ENCODE measurements around the gene ELP6. TPM values are rescaled to one million over a fixed set of nuclear protein-coding genes. Genes with fewer than 3 reads are reported as not detected.

The ELP6 gene
- total and polyA plus RNA-seq, 2 experiments from 2014 or later: 33.7 to 41.6 TPM

GRCh38 chr3:47542471-47543173 is 29.1 kb upstream of the ELP6 start:
- DNase-seq (ENCODE audit: low spot score) (no peak), ATAC-seq (no peak)
- H3K36me3 Mint-ChIP-seq (ENCODE audit: low read depth): no peaks in the 10 kb centered on the region

More at GRCh38 chr3:47542471-47543173, 29.1 kb upstream of the ELP6 start:
- Mint-ChIP-seq H3K27me3 (ENCODE audit: insufficient read depth, low read depth, poor library complexity) (peaks cover 8% of the 10 kb centered on the region), H3K9me3 (peaks cover 3% of the 10 kb centered on the region; the same call in 1 of the 3 replicates), H3K27ac (no peak overlapping the region), H3K4me1 (peaks cover 3% of the 10 kb centered on the region; the same call in 1 of the 3 replicates), H3K4me3 (no peak overlapping the region)
- Histone ChIP-seq H3K36me3 (ENCODE audit: insufficient read depth) (no peaks in the 10 kb centered on the region), H4K20me1 (replicated peaks; ENCODE audit: insufficient read depth) (no peaks in the 10 kb centered on the region), H3K4me2 (no peak overlapping the region), H2AFZ (peak overlapping the region; percentile 52; the same call in 1 of the 2 replicates), H3K4me3 (no peak overlapping the region), H3K9me2 (ENCODE audit: insufficient read depth) (no peaks in the 10 kb centered on the region), H3K27ac (ENCODE audit: low read depth) (no peak overlapping the region), H3K79me2 (replicated peaks; ENCODE audit: insufficient read depth) (no peaks in the 10 kb centered on the region), H3K4me1 (ENCODE audit: insufficient read depth) (no peaks in the 10 kb centered on the region), H3K27me3 (ENCODE audit: insufficient read depth) (no peaks in the 10 kb centered on the region), H3F3A (replicated peaks; ENCODE audit: low read depth) (no peaks in the 10 kb centered on the region)
- no peak for TF ChIP-seq EZH2phosphoT487 (IDR thresholded peaks at IDR 0.05; ENCODE audit: unreplicated experiment)
- TF ChIP-seq CREB1 (CRISPR knock-in tag; IDR thresholded peaks at IDR 0.05; ENCODE audit: low read depth): no peak
- no peak for TF ChIP-seq POLR2AphosphoS5 (IDR thresholded peaks at IDR 0.05; ENCODE audit: low read depth)
- TF ChIP-seq ZNF114 (CRISPR knock-in tag; IDR thresholded peaks at IDR 0.05): no peak
- no peak for TF ChIP-seq REST (IDR thresholded peaks at IDR 0.05; ENCODE audit: unreplicated experiment)
- TF ChIP-seq CTCF (conservative IDR thresholded peaks at IDR 0.05; ENCODE audit: low read depth in 2 of 2): no peak
- no peak for TF ChIP-seq ZNF462 (CRISPR knock-in tag; IDR thresholded peaks at IDR 0.05)
- no peak for TF ChIP-seq ZNF331 (CRISPR knock-in tag; IDR thresholded peaks at IDR 0.05; ENCODE audit: low read depth)

Data from GM23338 (cell line).